Inflammatory macrophage treated with lipopolysaccharide for 4 hours (primary cell): ENCODE measurements around the gene CCT4.
A peak's percentile ranks its signal among the peaks of the same experiment; 100 is the strongest.
"Not testable (repeated sequence)": the region's sequence is repeated elsewhere in the genome, so short reads cannot be mapped to it uniquely, and the experiment has no call there.

Experiments
- DNase-seq: peaks from one replicate; pipeline ENCODE4 v3.0.0-alpha.2; 2020

The CCT4 gene

GRCh38 chr2:61888267-61889055 is at the start of gene CCT4:
Gene CCT4 (minus strand): TSS chr2:61888656. CDS start chr2:61888507, 149 bp downstream.
- peak; percentile 78 for DNase-seq

- no peak for DNase-seq
Measured at GRCh38 chr2:61937886-61938285, 49.4 kb upstream of the CCT4 start.

GRCh38 chr2:61937098-61937497 is 48.6 kb upstream of the CCT4 start:
- DNase-seq = no peak

GRCh38 chr2:61928826-61929461 is 40.5 kb upstream of the CCT4 start:
- no peak for DNase-seq

GRCh38 chr2:61926531-61927477 is 38.3 kb upstream of the CCT4 start:
- no peak for DNase-seq

GRCh38 chr2:61924895-61925663 is 36.6 kb upstream of the CCT4 start:
- DNase-seq = no peak

GRCh38 chr2:61922714-61923113 is 34.3 kb upstream of the CCT4 start:
- DNase-seq = no peak

- DNase-seq = no peak
Measured at GRCh38 chr2:61920548-61920947, 32.1 kb upstream of the CCT4 start.

GRCh38 chr2:61914794-61915193 is 26.3 kb upstream of the CCT4 start:
- DNase-seq = not testable (repeated sequence)

GRCh38 chr2:61911510-61911909 is 23.1 kb upstream of the CCT4 start:
- peak; percentile 20 for DNase-seq

GRCh38 chr2:61910603-61911002 is 22.1 kb upstream of the CCT4 start:
- no peak for DNase-seq

GRCh38 chr2:61909116-61909515 is 20.7 kb upstream of the CCT4 start:
- no peak for DNase-seq

GRCh38 chr2:61906186-61906470 is 17.7 kb upstream of the CCT4 start:
- no peak for DNase-seq

GRCh38 chr2:61905372-61906185 is 17.1 kb upstream of the CCT4 start, which contains the start of gene COMMD1:
Gene COMMD1 (plus strand): TSS chr2:61905674. CDS start chr2:61905679, 5 bp downstream.
- peak; percentile 79 for DNase-seq

- peak; percentile 68 for DNase-seq
Measured at GRCh38 chr2:61900281-61900680, 11.8 kb upstream of the CCT4 start.

- DNase-seq = peak; percentile 13
Measured at GRCh38 chr2:61898810-61899209, 10.4 kb upstream of the CCT4 start.

GRCh38 chr2:61887717-61888266 is 664 bp downstream of the CCT4 start:
- peak; percentile 69 for DNase-seq

GRCh38 chr2:61885896-61886603 is 2.4 kb downstream of the CCT4 start:
- DNase-seq = no peak

- no peak for DNase-seq
Measured at GRCh38 chr2:61882850-61883249, 5.6 kb downstream of the CCT4 start.

- not testable (repeated sequence) for DNase-seq
Measured at GRCh38 chr2:61879351-61879750, 9.1 kb downstream of the CCT4 start.

GRCh38 chr2:61878761-61879160 is 9.7 kb downstream of the CCT4 start:
- no peak for DNase-seq
